Liver (tissue), 9 donors: ENCODE results near the gene OR9G1. TPM values are rescaled to one million over a fixed set of nuclear protein-coding genes. Genes with fewer than 3 reads are reported as not detected.

Experiments used
- DNase-seq: peaks from one replicate; pipeline ENCODE4 v3.0.0-alpha.2; 2017; ENCODE audit warnings: low spot score
- H3K27ac ChIP-seq, 2 donors: one replicate each; pipeline ENCODE4 v1.7.0; 2013; ENCODE audit warnings: inconsistent platforms in 2 of 2, low read length in 2 of 2, control low read depth in 1 of 2, low read depth in 1 of 2, mild to moderate bottlenecking in 1 of 2
- H3K27me3 ChIP-seq, 4 donors: one replicate each; pipeline versions ENCODE4 v1.6.1 to v1.7.0; 2013; ENCODE audit warnings: low read length in 3 of 4, inconsistent platforms in 1 of 4, mild to moderate bottlenecking in 1 of 4, moderate library complexity in 1 of 4; ENCODE audit not compliant: control insufficient read depth in 4 of 4, insufficient read depth in 4 of 4
- H3K36me3 ChIP-seq, 4 donors: one replicate each; pipeline versions ENCODE4 v1.6.1 to v1.7.0; 2013; ENCODE audit warnings: low read length in 3 of 4, mild to moderate bottlenecking in 3 of 4, low read depth in 1 of 4, moderate library complexity in 1 of 4; ENCODE audit not compliant: control insufficient read depth in 4 of 4, insufficient read depth in 3 of 4
- H3K4me1 ChIP-seq, 4 donors: one replicate each; pipeline versions ENCODE4 v1.6.1 to v1.7.0; 2013; ENCODE audit warnings: low read length in 3 of 4, mild to moderate bottlenecking in 3 of 4, moderate library complexity in 1 of 4; ENCODE audit not compliant: control insufficient read depth in 4 of 4, insufficient read depth in 4 of 4
- H3K4me3 ChIP-seq, 3 donors: one replicate each; pipeline versions ENCODE4 v1.6.1 to v1.7.0; 2013; ENCODE audit warnings: low read length in 3 of 3, control low read depth in 1 of 3, low read depth in 1 of 3, mild to moderate bottlenecking in 1 of 3
- H3K9ac ChIP-seq, 2 donors: one replicate each; pipeline ENCODE4 v1.7.0; 2013; ENCODE audit warnings: low read length in 2 of 2, mild to moderate bottlenecking in 2 of 2, moderate library complexity in 2 of 2, control low read depth in 1 of 2, low read depth in 1 of 2
- H3K9me3 ChIP-seq, 4 donors: one replicate each; pipeline versions ENCODE4 v1.6.1 to v1.7.0; 2013; ENCODE audit warnings: low read length in 3 of 4; ENCODE audit not compliant: control insufficient read depth in 4 of 4
- EGR1 ChIP-seq, 2 donors: IDR thresholded peaks; 2 replicates each; pipeline ENCODE4 v1.6.1; 2016 to 2018; ENCODE audit warnings: antibody characterized with exemption in 2 of 2, low read depth in 2 of 2
- FOXA2 ChIP-seq: IDR thresholded peaks from 2 replicates; pipeline ENCODE4 v1.6.1; 2016; ENCODE audit warnings: antibody characterized with exemption
- HNF4A ChIP-seq, 2 donors: conservative IDR thresholded peaks; 2 replicates each; pipeline ENCODE4 v1.6.1; 2016; ENCODE audit warnings: antibody characterized with exemption in 2 of 2, mild to moderate bottlenecking in 2 of 2
- JUND ChIP-seq, 2 donors: IDR thresholded peaks; 2 replicates each; pipeline ENCODE4 v1.6.1; 2016; ENCODE audit warnings: antibody characterized with exemption in 2 of 2
- MAX ChIP-seq: IDR thresholded peaks from 2 replicates; pipeline ENCODE4 v1.6.1; 2016; ENCODE audit warnings: antibody characterized with exemption
- NR2F2 ChIP-seq: IDR thresholded peaks from 2 replicates; pipeline ENCODE4 v1.6.1; 2016; ENCODE audit warnings: antibody characterized with exemption
- RAD21 ChIP-seq, 2 donors: IDR thresholded peaks; 2 replicates each; pipeline ENCODE4 v1.6.1; 2016; ENCODE audit warnings: antibody characterized with exemption in 2 of 2, mild to moderate bottlenecking in 2 of 2
- RXRA ChIP-seq, 2 donors: IDR thresholded peaks; 2 replicates each; pipeline ENCODE4 v1.6.1; 2017 to 2018; ENCODE audit warnings: antibody characterized with exemption in 2 of 2, mild to moderate bottlenecking in 1 of 2
- SP1 ChIP-seq: IDR thresholded peaks from 2 replicates; pipeline ENCODE4 v1.6.1; 2018; ENCODE audit warnings: antibody characterized with exemption, mild to moderate bottlenecking
- TAF1 ChIP-seq: conservative IDR thresholded peaks from 2 replicates; pipeline ENCODE4 v1.6.1; 2016; ENCODE audit warnings: antibody characterized with exemption, mild to moderate bottlenecking
- YY1 ChIP-seq: IDR thresholded peaks from 2 replicates; pipeline ENCODE4 v1.6.1; 2016; ENCODE audit warnings: antibody characterized with exemption, mild to moderate bottlenecking
- WGBS: extraction: QIAGEN DNeasy Blood & Tissue Kit; methylation state at CpG from one replicate; pipeline ENCODE4 v1.1.7; 2013; 5-methylcytosine and 5-hydroxymethylcytosine counted together
- polyA plus RNA-seq, 2 donors: library from polyadenylated mRNA; stranded (reverse) in 1 of 2; unstranded in 1 of 2; fragments of 200-250 nt in 1 of 2; fragments of >200 nt in 1 of 2; fragmentation: Nextera tagmentation in 1 of 2; extraction: Ambion mirVana in 1 of 2; gene quantifications; one replicate each; pipeline versions ENCODE4 v1.2.1 to v1.2.3, GENCODE V29; 2013 to 2015
- total RNA-seq, 2 donors: library from RNA; depleted of rRNA; stranded (reverse); fragments of >200 nt; gene quantifications; one replicate each; pipeline ENCODE4 v1.2.3, GENCODE V29; 2014
- TF ChIP-seq, protein P1 (sequence below): IDR thresholded peaks from 2 replicates; pipeline ENCODE4 v1.6.1; 2016; ENCODE audit warnings: antibody characterized with exemption
- TF ChIP-seq, protein P2 (sequence below): IDR thresholded peaks from 2 replicates; pipeline ENCODE4 v1.6.1; 2016; ENCODE audit warnings: antibody characterized with exemption
- TF ChIP-seq, protein P3 (sequence below): IDR thresholded peaks from 2 replicates; pipeline ENCODE4 v1.6.1; 2016; ENCODE audit warnings: antibody characterized with exemption, mild to moderate bottlenecking
- TF ChIP-seq, protein P4 (sequence below): fragments of 150-350 bp; IDR thresholded peaks from 2 replicates; pipeline ENCODE4 v1.5.1; 2017; ENCODE audit warnings: improper control_type of control experiment, low read depth, low read length; ENCODE audit not compliant: missing input control
- donor health status: healthy.
- donor health status: healthy.
- donor health status: healthy.
- donor health status: healthy.
- donor health status: healthy.

OR9G1 gene
- total and polyA plus RNA-seq, 4 donors, result not detected

GRCh38 chr11:56740107-56740506 is 41.2 kb downstream of the OR9G1 start:
- no peak for DNase-seq
- H3K27ac ChIP-seq, result no peak overlapping the region
- TF ChIP-seq TAF1, result no peak
- TF ChIP-seq HNF4A (conservative IDR thresholded peaks at IDR 0.05), result no peak
- TF ChIP-seq RXRA (IDR thresholded peaks at IDR 0.05), result no peak
- TF ChIP-seq RAD21 (IDR thresholded peaks at IDR 0.05), result no peak
- TF ChIP-seq, protein P1, sequence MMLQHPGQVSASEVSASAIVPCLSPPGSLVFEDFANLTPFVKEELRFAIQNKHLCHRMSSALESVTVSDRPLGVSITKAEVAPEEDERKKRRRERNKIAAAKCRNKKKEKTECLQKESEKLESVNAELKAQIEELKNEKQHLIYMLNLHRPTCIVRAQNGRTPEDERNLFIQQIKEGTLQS, result no peak
- TF ChIP-seq JUND (IDR thresholded peaks at IDR 0.05), result no peak
- no peak for TF ChIP-seq EGR1 (IDR thresholded peaks at IDR 0.05; ENCODE audit: low read depth in 2 of 2)
- TF ChIP-seq FOXA2, result no peak
- TF ChIP-seq, protein P2, sequence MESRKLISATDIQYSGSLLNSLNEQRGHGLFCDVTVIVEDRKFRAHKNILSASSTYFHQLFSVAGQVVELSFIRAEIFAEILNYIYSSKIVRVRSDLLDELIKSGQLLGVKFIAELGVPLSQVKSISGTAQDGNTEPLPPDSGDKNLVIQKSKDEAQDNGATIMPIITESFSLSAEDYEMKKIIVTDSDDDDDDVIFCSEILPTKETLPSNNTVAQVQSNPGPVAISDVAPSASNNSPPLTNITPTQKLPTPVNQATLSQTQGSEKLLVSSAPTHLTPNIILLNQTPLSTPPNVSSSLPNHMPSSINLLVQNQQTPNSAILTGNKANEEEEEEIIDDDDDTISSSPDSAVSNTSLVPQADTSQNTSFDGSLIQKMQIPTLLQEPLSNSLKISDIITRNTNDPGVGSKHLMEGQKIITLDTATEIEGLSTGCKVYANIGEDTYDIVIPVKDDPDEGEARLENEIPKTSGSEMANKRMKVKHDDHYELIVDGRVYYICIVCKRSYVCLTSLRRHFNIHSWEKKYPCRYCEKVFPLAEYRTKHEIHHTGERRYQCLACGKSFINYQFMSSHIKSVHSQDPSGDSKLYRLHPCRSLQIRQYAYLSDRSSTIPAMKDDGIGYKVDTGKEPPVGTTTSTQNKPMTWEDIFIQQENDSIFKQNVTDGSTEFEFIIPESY, result no peak
- TF ChIP-seq NR2F2, result no peak
- TF ChIP-seq, protein P3, sequence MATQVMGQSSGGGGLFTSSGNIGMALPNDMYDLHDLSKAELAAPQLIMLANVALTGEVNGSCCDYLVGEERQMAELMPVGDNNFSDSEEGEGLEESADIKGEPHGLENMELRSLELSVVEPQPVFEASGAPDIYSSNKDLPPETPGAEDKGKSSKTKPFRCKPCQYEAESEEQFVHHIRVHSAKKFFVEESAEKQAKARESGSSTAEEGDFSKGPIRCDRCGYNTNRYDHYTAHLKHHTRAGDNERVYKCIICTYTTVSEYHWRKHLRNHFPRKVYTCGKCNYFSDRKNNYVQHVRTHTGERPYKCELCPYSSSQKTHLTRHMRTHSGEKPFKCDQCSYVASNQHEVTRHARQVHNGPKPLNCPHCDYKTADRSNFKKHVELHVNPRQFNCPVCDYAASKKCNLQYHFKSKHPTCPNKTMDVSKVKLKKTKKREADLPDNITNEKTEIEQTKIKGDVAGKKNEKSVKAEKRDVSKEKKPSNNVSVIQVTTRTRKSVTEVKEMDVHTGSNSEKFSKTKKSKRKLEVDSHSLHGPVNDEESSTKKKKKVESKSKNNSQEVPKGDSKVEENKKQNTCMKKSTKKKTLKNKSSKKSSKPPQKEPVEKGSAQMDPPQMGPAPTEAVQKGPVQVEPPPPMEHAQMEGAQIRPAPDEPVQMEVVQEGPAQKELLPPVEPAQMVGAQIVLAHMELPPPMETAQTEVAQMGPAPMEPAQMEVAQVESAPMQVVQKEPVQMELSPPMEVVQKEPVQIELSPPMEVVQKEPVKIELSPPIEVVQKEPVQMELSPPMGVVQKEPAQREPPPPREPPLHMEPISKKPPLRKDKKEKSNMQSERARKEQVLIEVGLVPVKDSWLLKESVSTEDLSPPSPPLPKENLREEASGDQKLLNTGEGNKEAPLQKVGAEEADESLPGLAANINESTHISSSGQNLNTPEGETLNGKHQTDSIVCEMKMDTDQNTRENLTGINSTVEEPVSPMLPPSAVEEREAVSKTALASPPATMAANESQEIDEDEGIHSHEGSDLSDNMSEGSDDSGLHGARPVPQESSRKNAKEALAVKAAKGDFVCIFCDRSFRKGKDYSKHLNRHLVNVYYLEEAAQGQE, result no peak
- TF ChIP-seq, protein P4, sequence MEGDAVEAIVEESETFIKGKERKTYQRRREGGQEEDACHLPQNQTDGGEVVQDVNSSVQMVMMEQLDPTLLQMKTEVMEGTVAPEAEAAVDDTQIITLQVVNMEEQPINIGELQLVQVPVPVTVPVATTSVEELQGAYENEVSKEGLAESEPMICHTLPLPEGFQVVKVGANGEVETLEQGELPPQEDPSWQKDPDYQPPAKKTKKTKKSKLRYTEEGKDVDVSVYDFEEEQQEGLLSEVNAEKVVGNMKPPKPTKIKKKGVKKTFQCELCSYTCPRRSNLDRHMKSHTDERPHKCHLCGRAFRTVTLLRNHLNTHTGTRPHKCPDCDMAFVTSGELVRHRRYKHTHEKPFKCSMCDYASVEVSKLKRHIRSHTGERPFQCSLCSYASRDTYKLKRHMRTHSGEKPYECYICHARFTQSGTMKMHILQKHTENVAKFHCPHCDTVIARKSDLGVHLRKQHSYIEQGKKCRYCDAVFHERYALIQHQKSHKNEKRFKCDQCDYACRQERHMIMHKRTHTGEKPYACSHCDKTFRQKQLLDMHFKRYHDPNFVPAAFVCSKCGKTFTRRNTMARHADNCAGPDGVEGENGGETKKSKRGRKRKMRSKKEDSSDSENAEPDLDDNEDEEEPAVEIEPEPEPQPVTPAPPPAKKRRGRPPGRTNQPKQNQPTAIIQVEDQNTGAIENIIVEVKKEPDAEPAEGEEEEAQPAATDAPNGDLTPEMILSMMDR, result no peak
- TF ChIP-seq YY1, result no peak
- TF ChIP-seq MAX, result no peak
- no peak for TF ChIP-seq SP1
- no peak overlapping the region for H3K9ac ChIP-seq
- no peaks in the 10 kb centered on the region for H3K36me3 ChIP-seq
- H3K4me1 ChIP-seq, result no peaks in the 10 kb centered on the region
- 71% methylated on average over 3 of the region's 3 CpGs for WGBS
- H3K27me3 ChIP-seq, result no peaks in the 10 kb centered on the region
- H3K4me3 ChIP-seq, result no peak overlapping the region
- peaks cover 0 to 3% (median 0%) of the 10 kb centered on the region in 4 donors for H3K9me3 ChIP-seq

DNA sequence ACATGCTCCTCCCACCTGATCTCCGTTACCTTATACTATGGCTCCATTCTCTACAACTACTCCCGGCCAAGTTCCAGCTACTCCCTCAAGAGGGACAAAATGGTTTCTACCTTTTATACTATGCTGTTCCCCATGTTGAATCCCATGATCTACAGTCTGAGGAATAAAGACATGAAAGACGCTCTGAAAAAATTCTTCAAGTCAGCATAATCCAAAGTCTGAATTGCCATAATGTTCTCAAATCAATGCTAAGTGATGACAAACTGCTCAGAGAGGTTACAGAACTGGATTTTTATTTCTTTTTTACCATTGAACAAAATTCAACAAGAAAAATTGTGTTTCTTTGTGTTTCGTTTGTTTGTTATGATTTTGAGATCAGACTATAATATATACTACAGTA is 42.0 kb downstream of the OR9G1 start:
- WGBS, result 73% methylated on average over 4 of the region's 4 CpGs

More for the DNA sequence above, 42.0 kb downstream of the OR9G1 start:
- Histone ChIP-seq H3K27me3 (no peaks in the 10 kb centered on the region), H3K4me1 (no peaks in the 10 kb centered on the region), H3K9me3 (peaks cover 0 to 3% (median 0%) of the 10 kb centered on the region in 4 donors), H3K4me3 (no peak overlapping the region), H3K27ac (no peak overlapping the region), H3K36me3 (no peaks in the 10 kb centered on the region), H3K9ac (no peak overlapping the region)
- no peak for DNase-seq
- TF ChIP-seq HNF4A (conservative IDR thresholded peaks at IDR 0.05), result no peak
- TF ChIP-seq, protein P4, result no peak
